HG03457 (cell line): ENCODE data around the gene TCN2.
"Not testable (repeated sequence)": the region's sequence is repeated elsewhere in the genome, so short reads cannot be mapped to it uniquely, and the experiment has no call there.

ENCODE experiments used
- ATAC-seq: cut with Tn5 transposase; IDR thresholded peaks from one replicate; pipeline ENCODE4 v1.9.1; 2021; ENCODE audit warnings: moderate number of reproducible peaks; ENCODE audit not compliant: unreplicated experiment

The TCN2 gene

DNA sequence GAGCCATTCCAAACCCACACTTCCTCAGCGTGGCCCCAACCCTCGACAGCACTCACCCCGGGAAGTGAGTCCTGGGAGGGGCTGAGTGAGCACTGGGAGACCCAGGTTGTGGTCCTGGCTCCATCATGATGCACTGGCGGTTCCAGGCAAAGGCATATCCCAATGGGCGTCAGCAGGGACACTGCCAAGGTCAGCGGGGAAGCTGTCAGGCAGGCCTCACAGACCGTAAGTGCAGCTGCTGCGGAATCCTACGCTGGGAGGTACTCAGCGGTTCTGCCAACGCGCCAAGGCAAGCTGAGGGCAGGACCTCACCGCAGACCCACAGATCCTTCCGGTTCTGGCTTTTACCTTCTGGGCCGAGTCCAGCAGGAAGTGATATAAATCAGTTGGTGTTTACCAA is 31.1 kb upstream of the TCN2 start:
- no peak for ATAC-seq

DNA sequence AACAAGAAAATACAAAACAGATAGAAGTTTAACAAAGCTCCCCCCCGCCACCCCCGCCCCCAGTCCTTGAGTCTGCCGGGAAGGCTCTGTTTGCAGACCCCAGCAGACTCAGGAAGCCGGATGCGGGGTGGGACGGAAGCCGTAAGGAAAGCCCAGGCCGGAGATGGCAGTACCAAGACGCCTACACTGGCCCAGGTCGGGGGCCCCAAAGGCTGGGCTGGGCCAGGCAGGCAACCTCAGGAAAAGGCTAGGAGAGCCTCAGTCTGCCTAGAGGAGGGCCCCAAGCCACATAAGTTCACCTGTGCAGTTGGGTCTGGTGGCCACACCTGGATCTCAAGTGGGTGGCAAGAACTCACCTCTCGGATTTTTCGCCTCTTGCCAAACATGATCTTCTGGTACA is 28.5 kb upstream of the TCN2 start:
- ATAC-seq: no peak

DNA sequence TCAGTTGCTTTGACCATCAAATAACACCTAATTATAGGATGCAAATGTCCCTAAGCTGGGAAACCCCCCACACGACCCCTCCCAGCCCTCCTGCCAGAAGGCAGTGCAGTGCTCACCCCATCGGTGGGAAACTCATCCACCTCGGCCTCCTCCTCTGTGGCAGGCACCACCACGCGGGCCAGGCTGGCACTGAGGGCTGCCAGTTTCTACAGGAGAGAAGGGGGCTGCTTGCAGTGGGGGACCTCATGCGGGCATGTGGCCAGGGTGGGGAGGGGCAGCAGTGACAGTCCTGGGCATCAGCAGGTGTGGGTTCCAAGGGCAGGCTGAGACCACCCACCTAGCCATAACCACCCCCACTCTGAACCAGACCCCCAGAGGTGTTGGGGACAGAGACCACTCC is 26.1 kb upstream of the TCN2 start:
- ATAC-seq: no peak

DNA sequence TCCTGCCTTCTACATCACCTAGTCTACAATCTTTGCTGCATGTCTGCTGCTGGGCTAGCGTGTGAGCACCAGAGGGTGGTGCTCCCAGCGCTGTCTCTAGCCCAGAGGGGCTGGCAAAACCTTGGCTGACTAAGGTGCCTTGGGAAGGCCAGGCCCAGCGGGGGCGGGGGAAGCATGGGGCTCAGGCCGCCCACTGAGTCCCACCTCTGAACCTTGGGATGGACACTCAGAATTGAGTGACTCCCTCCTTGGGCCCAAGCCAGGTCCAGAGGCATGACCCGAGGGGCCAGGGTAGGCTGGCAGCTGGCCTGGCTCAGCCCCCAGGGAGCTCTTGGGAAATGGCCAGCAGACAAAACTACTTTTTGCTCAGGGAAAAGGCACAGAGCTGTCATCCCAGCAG is 24.9 kb upstream of the TCN2 start:
- no peak for ATAC-seq

DNA sequence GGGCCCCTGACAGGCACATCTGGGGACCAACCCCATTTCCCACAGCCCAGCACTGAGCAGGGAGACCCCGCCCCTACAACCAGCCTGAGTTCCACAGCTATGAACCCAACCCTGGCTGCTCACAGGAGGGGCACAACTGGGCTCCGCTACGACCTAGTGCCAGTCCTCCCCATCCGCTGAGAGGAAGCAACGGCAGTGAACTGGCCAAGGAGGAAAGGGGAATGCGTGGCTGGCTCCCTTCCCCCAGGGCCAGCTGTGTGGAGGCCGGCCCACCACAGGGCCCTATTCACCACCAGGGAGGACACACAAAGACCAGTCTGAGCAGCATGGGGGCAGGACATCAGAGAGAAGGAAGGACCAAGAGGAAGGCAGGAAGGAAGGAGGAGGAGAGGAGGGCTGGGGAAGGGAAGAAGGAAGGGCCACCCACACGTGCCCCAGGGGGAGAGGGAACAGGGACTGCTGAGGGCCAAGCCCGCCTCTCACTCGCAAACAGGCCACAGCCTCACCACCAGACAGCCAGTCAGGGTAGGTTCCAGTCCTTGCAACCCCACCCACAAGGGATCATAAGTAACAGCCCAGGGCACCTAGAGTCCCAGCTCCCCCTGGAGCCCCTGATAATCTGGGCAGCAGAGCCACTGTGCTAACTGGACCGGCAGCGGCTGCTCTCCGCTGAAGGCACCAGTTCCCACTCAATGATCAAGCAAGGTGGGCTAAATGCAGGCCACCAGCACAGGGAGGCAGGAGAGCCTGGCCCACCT is 24.0 kb upstream of the TCN2 start:
- ATAC-seq: no peak

DNA sequence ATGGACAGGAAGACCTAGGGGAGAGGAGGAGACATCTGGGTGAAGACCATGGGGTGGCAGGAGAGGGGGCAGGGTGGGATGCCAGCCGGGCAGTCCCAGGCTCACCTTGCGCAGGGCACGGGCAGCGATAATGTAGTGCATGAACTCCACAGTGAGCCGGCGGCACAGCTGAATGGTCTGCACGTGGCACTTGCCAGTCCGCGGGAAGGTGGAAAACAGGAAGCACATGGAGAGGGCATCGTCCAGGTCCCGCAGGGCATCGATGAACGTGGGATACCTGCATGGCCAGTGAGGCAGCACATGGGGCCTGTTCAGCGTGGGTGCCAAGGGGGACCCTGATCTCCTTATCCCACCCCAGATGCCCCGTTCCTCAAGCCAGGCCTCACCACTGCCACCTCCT is 22.5 kb upstream of the TCN2 start:
- no peak for ATAC-seq

DNA sequence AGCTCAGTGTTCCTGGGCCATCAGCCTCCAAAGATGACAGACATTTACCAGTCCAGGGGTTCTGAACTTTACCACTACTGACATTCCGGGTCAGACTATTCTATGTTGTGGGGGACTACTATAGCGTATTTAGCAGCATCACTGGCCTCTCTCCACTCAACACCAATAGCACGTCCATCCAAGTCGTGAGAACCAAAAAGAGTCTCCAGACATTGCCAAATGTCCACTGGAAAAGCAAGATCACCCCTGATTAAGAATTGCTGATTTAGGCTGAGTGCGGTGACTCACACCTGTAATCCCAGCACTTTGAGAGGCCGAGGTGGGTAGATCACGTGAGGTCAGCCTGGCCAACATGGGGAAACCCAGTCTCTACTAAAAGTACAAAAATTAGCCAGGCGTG is 20.6 kb upstream of the TCN2 start:
- ATAC-seq: no peak

DNA sequence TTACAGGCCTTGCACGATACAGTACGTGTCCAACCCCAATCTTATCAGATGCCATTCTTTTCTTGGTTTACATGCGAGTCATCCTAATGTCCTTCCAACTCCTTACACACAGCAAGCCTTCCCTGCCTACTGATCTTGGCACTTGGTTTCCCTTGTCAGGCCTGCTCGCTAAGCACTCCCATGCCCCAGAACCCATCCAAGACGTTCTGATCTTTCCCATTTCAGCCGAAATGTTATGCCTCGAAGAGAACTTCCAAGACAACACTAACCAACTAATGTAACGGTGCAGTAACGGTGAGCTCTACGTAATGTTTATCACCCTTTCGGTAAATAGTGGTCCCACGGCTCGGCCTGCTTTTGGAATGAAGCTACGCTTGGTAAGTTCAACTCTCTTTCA is 15.8 kb upstream of the TCN2 start:
- no peak for ATAC-seq

DNA sequence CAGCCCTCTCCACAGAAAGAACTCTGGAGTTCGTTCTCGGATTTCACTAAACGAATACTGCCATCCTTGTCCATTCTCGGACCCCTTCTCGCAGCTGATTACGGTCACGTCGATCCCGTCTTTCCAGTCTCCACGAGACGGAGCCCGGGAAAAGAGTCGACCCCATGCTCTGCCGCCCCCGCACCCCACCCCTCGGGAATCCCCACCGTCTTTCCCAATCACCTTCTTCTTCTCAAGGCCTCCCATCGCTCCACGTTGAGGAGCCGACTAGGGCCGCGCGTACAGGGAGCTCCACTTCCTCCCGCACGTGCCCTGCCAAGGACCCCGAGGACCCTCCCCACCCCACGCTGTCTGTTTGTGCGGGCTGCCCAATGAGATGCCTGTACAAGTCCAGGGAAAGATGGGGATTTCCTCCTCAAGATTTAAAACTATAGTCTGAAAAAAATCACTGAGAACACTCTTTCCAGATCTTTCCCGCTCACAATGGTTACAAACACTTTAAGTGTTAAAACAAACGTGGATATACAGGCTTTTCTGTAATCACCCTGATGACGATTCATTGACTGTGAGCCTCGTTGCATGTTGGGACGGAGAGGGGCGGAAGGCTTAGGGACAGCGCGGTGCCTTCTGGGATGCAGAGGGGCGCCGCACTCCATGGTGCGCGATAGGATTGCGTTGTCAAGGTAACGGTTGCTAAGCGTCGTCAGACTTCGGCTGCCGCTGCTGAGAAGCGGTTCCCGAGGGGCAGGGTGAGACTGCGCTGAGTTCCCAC is 15.2 kb upstream of the TCN2 start, which contains the start of gene PES1:
Gene PES1 (minus strand): TSS at position 323 of the 772 bp plus-strand sequence. CDS start 77 bp downstream, at position 246.
- ATAC-seq: peak; percentile 88

DNA sequence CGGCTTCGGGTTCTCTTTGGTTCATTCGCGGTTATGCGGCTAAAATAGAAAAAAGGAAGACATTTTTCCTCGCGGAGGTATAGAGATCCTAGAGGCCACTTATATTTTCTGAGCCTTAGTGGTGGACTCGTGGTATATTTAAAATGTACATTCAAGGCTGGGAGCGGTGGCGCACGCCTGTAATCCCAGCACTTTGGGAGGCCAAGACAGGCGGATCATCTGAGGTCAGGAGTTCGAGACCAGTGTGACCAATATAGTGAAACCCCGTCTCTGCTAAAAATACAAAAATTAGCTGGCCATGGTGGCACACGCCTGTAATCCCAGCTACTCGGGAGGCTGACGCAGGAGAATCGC is 14.6 kb upstream of the TCN2 start:
- not testable (repeated sequence) for ATAC-seq

DNA sequence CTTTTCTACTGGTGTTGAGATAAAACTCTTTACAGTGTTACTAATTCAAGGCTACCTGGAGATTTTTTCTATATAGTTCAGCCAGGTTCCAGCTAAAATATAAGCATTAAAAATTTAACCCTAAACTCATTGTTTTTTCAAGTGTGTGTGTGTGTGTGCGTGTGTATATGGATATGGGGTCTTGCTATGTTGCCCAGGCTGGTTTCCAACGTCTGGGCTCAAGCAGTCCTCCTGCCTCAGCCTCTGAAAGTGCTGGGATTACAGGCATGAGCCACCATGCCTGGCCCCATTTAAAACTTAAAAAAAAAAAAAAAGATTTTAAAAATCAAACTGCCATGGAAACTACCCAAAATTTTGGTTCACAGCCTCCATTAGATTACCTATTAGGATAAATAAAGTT is 10.8 kb upstream of the TCN2 start:
- no peak for ATAC-seq

DNA sequence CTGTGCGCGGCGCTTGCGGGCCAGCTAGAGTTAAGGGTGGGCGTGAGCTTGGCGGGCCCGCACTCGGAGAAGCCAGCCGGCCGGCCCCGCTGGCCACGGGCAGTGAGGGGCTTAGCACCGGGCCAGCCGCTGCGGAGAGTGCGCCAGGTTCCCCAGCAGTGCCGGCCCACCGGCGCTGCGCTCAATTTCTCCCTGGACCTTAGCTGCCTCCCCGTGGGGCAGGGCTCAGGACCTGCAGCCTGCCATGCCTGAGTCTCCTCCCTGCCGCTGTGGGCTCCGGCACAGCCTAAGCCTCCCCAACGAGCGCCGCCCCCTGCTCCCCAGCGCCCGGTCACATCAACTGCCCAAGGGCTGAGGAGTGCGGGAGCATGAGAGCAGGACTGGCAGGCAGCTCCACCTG is 10.1 kb upstream of the TCN2 start:
- no peak for ATAC-seq

DNA sequence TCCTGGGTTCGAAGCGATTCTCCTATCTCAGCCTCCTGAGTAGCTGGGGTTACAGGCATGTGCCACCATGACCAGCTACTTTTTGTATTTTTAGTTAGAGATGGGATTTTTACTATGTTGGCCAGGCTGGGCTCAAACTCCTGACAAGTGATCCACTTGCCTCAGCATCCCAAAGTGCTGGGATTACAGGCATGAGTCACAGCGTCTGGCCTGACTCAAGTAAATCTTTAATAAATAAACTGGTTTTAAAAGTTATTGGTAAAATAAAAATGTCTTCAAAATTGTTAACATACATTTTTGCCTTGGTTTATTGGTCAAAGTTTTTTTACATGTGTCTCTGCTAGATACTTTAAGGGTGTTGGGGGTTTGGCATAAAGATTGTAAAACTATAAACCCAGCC is 8.0 kb upstream of the TCN2 start:
- no peak for ATAC-seq

DNA sequence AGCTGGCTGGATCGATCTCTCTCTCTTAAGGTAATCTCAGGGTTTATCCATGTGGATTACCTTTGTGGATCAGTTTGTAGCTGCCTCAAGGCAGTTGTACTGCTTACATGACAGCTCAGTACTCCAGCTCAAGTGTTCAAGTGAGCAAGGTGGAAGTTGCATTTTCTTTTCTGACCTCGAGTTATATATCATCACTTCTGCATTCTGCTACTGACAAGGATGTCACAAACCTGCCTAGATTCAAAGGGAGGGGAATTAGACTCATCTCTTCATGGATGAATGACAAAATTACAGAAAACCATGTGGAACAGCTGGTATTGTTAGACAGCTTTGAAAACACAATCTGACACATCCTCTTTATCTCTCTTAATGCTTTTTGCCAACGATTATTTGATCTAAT is 6.1 kb upstream of the TCN2 start:
- no peak for ATAC-seq

DNA sequence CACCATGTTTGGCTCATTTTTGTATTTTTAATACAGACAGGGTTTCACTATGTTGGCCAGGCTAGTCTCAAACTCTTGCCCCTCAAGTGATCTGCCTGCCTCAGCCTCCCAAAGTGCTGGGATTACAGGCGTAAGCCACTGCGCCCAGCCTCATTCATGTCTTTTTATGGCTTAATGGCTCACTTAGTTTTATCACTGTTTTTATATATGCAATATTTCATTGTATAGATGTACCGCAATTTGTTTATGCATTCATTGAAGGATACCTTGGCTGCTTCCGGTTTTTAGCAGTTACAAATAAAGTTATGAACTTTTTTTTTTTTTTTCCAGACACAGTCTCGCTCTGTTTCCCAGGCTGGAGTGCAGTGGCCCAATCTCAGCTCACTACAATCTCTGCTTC is 5.5 kb upstream of the TCN2 start:
- no peak for ATAC-seq

DNA sequence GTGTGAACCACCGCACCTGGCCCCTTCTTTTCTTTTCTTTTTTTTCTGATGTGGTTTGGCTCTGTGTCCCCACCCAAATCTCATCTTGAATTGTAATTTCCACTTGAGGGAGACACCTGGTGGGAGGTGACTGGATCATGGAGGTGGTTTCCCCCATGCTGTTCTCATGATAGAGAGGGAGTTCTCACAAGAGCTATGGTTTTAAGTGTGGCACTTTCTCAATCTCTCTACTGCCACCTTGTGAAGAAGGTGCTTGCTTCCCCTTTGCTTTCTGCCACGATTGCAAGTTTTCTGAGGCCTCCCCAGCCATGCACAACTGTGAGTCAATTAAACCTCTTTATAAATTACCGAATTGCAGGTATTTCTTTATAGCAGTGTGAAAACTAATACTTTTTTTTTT is 4.9 kb upstream of the TCN2 start:
- no peak for ATAC-seq

DNA sequence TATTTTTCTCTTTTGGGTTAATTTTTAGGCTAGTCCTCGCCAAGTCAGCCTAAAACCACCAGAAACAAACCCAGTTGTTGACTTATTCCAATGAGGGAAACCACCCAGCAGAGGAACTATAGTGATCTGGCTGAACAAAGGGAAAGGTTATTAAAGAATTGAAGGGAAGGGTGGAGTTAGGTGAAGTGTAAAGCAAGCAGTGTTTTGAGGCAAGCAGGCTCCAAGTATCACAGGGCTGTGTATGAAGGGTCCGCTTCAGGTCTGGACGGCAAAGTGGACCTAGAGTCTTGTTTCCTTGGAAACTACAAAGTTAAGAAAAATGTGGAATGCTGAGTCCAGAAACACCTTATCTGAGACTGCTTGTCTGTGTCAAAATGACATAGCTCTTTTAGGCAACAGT is 3.2 kb upstream of the TCN2 start:
- no peak for ATAC-seq

DNA sequence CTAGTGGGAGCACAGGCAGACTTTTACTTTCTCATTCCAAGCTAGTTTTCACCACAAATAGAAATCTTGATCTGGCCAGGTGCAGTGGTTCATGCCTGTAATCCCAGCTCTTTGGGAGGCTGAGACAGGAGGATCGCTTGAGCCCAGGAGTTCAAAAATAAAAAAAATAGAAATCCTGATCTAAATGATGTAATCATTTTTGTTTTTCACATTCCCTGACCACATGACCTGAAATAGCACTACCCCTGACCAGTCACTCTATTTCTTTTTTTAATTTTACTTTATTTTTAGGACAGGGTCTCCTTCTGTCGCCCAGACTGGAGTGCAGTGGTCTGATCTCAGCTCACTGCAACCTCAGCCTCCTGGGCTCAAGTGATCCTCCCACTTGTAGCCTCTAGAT is 2.3 kb upstream of the TCN2 start:
- ATAC-seq: no peak

DNA sequence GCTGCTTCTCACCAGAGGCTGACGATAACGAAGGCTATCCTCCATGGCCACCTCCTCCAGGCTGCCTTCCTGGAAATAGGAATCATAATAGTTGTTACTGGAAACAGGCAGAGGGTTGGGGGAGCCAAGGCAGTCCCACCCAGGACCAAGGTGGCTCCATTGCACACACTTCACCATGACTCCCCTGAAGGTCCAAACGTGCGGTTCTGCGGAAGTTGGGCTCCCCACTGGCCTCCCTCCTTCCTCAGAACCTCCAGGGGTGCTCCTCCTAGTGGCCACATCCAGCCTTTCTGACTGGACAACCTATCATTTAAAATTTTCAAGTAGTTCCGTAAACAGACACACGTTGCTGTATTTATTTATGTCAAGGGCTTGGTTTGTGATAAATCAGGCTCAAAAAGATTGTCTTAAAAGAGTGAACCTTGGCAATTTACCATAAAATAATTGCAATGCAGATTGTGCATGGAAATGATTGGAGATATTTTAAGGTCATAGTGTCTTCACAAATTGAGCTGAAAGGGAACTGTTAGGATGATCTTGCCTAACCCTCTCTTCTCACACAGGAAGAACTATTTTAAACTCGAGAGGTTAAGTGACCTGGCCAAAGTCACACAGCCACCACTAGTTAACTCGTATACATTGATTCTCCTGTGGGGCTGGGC is 1.4 kb upstream of the TCN2 start:
- ATAC-seq: no peak

DNA sequence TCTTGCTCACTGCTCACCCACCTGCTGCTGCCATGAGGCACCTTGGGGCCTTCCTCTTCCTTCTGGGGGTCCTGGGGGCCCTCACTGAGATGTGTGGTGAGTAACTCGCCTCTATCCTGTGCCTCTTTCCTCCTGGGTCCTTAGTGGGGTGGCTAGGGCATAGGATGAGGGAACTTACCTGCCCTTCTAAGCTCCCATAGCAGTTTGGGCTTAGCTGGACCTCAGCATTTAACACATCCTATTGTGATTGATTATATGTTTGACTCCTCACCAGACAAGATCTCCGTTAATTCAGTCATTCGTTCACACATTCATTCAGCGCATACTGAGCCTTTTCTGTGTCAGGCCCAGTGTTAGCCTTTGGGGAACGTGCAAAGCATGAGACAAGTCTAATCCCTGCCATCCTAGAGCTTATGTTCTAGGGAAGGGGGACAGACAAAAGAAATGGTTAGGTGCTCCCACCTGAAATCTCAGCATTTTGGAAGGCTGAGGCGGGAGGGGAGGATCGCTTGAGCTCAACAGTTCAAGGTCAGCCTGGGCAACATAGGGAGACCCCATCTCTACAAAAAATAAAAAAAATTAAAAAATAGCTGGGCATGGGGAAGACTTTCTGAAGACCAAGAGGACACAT is 441 bp downstream of the TCN2 start:
- no peak for ATAC-seq

DNA sequence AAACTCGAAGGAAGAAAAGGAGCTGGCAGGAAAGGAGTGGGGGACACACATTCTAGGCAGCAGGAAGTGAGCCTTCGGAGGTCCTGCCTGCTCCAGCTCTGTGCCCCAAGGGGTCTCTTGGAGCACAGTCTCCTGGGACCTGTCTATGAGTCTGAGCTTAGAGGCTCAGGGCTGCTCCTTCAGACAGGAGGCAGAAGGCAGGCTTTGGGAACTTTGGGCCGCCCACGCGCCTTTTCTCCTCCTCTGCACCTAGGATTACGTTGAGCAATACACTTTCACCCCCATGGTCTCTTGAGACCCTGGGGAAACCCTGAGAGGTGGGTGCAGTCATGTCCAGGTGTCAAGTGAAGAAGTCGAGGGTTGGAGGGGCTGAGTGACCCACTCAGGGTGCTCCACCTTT is 965 bp downstream of the TCN2 start:
- ATAC-seq: no peak
